ENCODE data around the gene SCAI. TPM values are rescaled to one million over a fixed set of nuclear protein-coding genes. Genes with fewer than 3 reads are reported as not detected.
A peak's percentile ranks its signal among the peaks of the same experiment; 100 is the strongest.
"Not testable (repeated sequence)": the region's sequence is repeated elsewhere in the genome, so short reads cannot be mapped to it uniquely, and the experiment has no call there.

Gene SCAI
- total RNA-seq, 1 donor from 2014 or later, result 23.5 TPM

GRCh38 chr9:124964056-124964455, 179.3 kb downstream of the SCAI start:
- Mint-ChIP-seq H3K4me1 (ENCODE audit: low read depth) (no peaks in the 10 kb centered on the region), H3K4me3 (ENCODE audit: low read depth) (no peak overlapping the region), H3K27ac (peak overlapping the region; percentile 81), H3K36me3 (ENCODE audit: insufficient read depth) (peaks cover 16% of the 10 kb centered on the region), H3K9me3 (ENCODE audit: low read depth) (no peaks in the 10 kb centered on the region), H3K27me3 (no peaks in the 10 kb centered on the region)
- TF ChIP-seq, protein P1, sequence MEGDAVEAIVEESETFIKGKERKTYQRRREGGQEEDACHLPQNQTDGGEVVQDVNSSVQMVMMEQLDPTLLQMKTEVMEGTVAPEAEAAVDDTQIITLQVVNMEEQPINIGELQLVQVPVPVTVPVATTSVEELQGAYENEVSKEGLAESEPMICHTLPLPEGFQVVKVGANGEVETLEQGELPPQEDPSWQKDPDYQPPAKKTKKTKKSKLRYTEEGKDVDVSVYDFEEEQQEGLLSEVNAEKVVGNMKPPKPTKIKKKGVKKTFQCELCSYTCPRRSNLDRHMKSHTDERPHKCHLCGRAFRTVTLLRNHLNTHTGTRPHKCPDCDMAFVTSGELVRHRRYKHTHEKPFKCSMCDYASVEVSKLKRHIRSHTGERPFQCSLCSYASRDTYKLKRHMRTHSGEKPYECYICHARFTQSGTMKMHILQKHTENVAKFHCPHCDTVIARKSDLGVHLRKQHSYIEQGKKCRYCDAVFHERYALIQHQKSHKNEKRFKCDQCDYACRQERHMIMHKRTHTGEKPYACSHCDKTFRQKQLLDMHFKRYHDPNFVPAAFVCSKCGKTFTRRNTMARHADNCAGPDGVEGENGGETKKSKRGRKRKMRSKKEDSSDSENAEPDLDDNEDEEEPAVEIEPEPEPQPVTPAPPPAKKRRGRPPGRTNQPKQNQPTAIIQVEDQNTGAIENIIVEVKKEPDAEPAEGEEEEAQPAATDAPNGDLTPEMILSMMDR (IDR thresholded peaks at IDR 0.05; ENCODE audit: unreplicated experiment), result no peak
- no peak for DNase-seq (ENCODE audit: low spot score, unreplicated experiment)

GRCh38 chr9:124960409-124960752, 182.9 kb downstream of the SCAI start:
- TF ChIP-seq, protein P1 (IDR thresholded peaks at IDR 0.05; ENCODE audit: unreplicated experiment), result no peak
- Mint-ChIP-seq H3K4me1 (ENCODE audit: low read depth) (no peaks in the 10 kb centered on the region), H3K27me3 (no peaks in the 10 kb centered on the region), H3K9me3 (ENCODE audit: low read depth) (no peaks in the 10 kb centered on the region), H3K4me3 (ENCODE audit: low read depth) (no peak overlapping the region), H3K36me3 (ENCODE audit: insufficient read depth) (peaks cover 15% of the 10 kb centered on the region), H3K27ac (no peak overlapping the region)
- no peak for DNase-seq (ENCODE audit: low spot score, unreplicated experiment)

DNA sequence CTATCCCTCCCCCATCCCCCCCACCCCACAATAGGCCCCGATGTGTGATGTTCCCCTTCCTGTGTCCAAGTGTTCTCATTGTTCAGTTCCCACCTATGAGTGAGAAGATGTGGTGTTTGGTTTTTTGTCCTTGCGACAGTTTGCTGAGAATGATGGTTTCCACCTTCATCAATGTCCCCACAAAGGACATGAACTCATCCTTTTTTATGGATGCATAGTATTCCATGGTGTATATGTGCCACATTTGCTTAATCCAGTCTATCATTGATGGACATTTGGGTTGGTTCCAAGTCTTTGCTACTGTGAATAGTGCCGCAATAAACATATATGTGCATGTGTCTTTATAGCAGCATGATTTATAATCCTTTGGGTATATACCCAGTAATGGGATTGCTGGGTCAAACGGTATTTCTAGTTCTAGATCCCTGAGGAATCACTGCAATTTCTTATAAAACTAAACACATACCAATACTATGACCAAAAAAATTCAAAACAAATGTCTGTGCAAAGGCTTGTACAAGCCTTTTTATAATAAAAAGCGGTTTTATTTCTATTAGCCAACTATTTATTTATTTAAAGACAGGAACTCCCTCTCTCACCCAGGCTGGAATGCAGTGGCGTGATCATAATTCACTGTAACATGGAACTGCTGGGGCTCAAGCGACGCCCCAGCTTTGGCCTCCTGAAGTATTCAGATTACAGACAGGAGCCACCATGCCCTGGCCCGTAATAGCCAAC, 183.5 kb downstream of the SCAI start:
- peak overlapping the region; percentile 76 for H3K27ac Mint-ChIP-seq
- not testable (repeated sequence) for H3K27me3 Mint-ChIP-seq

GRCh38 chr9:124954255-124954654, 189.1 kb downstream of the SCAI start:
- no peak for DNase-seq (ENCODE audit: low spot score, unreplicated experiment)
- H3K27me3 Mint-ChIP-seq, result no peaks in the 10 kb centered on the region
- no peak overlapping the region for H3K4me3 Mint-ChIP-seq (ENCODE audit: low read depth)
- no peaks in the 10 kb centered on the region for H3K9me3 Mint-ChIP-seq (ENCODE audit: low read depth)
- peaks cover 12% of the 10 kb centered on the region for H3K4me1 Mint-ChIP-seq (ENCODE audit: low read depth)
- peaks cover 14% of the 10 kb centered on the region for H3K36me3 Mint-ChIP-seq (ENCODE audit: insufficient read depth)
- no peak overlapping the region for H3K27ac Mint-ChIP-seq
- TF ChIP-seq, protein P1 (IDR thresholded peaks at IDR 0.05; ENCODE audit: unreplicated experiment), result no peak

More for the DNA sequence above, 183.5 kb downstream of the SCAI start:
- DNase-seq (ENCODE audit: low spot score, unreplicated experiment); H3K4me1 Mint-ChIP-seq (ENCODE audit: low read depth); H3K4me3 Mint-ChIP-seq (ENCODE audit: low read depth); H3K9me3 Mint-ChIP-seq (ENCODE audit: low read depth): not testable (repeated sequence)
- H3K36me3 Mint-ChIP-seq (ENCODE audit: insufficient read depth), result peaks cover 15% of the 10 kb centered on the region

DNA sequence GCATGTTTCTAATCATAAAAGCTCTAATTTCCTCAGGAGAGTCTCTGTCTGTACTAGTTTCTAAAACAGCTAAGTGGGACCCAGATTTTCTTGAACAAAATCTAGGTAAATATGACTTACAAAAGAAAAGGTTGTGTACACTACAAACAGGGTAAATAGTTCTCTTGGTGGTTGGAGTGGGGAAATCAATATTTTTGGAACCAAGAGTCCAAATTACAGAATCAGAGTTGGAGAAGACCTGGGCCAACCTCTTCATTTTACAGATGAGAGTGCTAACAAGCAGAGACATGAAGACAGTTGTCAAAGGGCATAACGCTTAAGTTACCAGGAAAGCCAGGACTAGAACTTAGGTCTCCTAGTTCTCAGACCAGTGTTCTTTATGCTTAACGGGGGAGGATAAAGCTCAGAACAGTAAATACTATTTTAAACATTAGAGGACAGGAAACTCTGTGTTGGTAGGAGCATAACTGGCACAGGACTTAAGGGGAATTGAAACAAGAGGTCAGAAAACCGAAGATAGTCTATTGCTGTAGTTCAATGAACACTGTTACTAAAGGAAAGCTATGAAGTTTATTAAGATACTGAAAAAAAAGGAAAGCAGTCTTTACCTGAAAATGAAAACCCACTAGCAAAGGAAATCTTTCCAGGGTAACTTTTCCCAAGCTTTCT, 193.1 kb downstream of the SCAI start:
- Mint-ChIP-seq H3K4me1 (ENCODE audit: low read depth) (peaks cover 12% of the 10 kb centered on the region), H3K36me3 (ENCODE audit: insufficient read depth) (peaks cover 8% of the 10 kb centered on the region), H3K27ac (peak overlapping the region; percentile 85), H3K27me3 (no peaks in the 10 kb centered on the region), H3K4me3 (ENCODE audit: low read depth) (peak overlapping the region; percentile 36), H3K9me3 (ENCODE audit: low read depth) (no peaks in the 10 kb centered on the region)
- TF ChIP-seq, protein P1 (IDR thresholded peaks at IDR 0.05; ENCODE audit: unreplicated experiment), result no peak
- no peak for DNase-seq (ENCODE audit: low spot score, unreplicated experiment)

All from progenitor cell of endocrine pancreas (in vitro differentiated cells).